Pulmonary artery endothelial cell (primary cell): ENCODE results near the gene TRAPPC12. TPM values are rescaled to one million over a fixed set of nuclear protein-coding genes. Genes with fewer than 3 reads are reported as not detected.
"Not testable (repeated sequence)": the region's sequence is repeated elsewhere in the genome, so short reads cannot be mapped to it uniquely, and the experiment has no call there.

Source experiments
- DNase-seq: peaks from one replicate; pipeline ENCODE4 v3.0.0-alpha.2; 2011; ENCODE audit warnings: low read depth, low spot score
- total RNA-seq: library from RNA; depleted of rRNA; stranded (reverse); fragments of >200 nt; gene quantifications from 2 replicates; pipeline ENCODE4 v1.2.3, GENCODE V29; 2014

The TRAPPC12 gene
- total RNA-seq, 1 donor from 2014 or later: 51.0 TPM

DNA sequence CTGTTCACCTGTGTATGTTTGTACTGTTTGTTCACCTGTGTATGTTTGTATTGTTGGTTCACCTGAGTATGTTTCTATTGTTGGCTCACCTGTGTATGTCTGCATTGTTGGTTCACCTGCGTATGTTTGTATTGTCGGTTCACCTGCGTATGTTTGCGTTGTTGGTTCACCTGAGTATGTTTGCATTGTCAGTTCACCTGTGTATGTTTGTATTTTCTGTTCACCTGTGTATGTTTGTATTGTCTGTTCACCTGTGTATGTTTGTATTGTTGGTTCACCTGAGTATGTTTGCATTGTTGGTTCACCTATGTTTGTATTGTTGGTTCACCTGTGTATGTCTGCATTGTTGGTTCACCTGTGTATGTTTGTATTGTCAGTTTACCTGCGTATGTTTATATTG lies 125.2 kb downstream of the TRAPPC12 start:
- DNase-seq: no peak

DNA sequence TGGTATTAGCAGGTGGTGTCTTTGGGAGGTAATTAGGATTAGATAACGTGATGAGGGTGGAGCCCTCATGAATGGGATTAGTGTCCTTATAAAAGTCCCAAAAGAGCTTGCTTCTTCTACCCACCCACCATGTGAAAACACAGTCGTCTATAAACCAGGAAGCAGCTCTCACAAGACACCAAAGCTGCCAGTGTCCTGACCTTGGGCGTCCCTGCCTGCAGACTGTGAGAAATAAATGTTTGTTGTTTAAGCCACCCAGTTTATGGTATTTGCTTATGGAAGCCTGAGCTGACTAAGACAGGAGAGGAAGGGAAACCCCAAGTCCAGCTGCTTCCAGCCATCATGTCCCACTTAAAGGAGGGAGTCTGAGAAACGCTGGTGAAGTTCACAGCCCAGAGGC lies 126.3 kb downstream of the TRAPPC12 start:
- no peak for DNase-seq

DNA sequence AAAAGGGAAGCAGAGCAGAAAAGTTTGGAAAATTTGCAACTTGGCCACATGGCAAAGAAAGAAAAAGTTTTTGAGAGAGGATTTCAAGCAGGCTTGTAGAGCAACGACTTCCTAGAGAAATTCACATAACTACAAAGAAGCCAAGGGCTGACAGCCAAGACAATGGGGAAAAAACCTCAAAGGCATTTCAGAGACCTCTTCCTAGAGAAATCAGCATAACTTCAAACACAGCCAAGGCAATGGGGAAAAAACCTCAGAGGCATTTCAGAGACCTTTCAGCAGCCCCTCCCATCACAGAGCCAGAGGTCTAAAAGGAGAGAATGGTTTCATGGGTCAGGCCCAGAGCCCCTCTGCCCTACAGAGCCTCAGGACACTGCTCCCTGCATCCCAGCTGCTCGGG lies 132.6 kb downstream of the TRAPPC12 start:
- DNase-seq: no peak

DNA sequence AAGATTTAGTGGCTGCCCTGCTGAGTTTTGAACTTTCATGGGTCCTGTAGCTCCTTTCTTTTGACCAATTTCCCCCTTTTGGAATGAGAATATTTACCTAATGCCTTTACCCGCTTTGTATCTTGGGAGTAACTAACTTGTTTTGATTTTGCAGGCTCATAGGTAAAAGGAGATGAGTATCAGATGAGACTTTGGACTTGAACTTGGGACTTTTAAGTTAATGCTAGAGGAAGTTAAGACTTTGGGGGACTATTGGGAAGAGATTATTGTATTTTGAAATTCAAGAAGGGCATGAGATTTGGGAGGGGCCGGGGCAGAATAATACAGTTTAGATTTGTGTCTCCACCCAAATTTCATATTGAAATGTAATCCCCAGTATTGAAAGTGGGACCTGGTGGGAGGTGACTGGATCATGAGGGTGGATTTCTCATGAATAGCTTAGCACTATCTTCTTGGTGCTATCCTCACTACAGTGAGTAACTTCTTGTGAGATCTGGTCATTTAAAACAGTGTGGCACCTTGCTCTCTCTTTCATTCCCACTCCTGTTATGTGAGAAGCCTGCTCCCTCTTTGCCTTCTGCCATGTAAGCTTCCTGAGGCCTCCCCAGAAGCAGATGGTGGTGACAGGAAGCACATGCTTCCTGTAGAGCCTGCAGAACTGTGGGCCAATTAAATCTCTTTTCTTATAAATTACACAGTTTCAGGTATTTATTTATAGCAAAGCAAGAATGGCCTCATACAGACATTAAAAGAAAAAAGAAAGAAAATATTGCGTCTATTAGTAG lies 133.7 kb downstream of the TRAPPC12 start:
- DNase-seq: no peak

DNA sequence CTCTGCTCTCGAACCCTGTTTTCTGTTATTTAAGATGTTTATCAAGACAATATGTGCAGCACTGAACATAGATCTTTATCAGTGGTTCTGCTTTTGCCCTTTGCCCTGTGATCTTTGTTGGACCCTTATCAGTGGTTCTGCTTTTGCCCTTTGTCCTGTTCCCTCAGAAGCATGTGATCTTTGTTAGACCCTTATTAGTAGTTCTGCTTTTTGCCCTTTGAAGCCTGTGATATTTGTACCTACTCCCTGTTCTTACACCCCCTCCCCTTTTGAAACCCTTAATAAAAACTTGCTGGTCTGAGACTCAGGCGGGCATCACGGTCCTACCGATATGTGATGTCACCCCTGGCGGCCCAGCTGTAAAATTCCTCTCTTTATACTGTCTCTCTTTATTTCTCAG lies 135.9 kb downstream of the TRAPPC12 start:
- DNase-seq: not testable (repeated sequence)

DNA sequence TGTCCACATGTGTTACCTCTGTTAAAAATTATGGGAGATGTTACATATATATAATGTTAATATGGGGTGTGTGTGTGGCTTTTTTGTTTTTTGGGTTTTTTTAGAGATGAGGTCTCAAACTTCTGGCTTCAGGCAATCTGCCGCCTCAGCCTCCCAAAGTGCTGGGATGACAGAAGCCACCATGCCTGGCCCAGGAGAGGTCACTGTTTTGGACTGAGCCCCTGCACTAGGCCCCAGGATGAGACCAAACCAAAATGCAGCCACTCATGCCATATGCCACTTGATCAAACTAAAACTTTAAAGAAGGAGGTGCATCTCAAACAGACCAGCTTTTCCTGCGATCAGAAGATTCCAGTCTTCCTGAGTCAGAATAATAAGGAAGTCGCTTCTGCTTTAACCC lies 137.3 kb downstream of the TRAPPC12 start:
- DNase-seq: no peak

DNA sequence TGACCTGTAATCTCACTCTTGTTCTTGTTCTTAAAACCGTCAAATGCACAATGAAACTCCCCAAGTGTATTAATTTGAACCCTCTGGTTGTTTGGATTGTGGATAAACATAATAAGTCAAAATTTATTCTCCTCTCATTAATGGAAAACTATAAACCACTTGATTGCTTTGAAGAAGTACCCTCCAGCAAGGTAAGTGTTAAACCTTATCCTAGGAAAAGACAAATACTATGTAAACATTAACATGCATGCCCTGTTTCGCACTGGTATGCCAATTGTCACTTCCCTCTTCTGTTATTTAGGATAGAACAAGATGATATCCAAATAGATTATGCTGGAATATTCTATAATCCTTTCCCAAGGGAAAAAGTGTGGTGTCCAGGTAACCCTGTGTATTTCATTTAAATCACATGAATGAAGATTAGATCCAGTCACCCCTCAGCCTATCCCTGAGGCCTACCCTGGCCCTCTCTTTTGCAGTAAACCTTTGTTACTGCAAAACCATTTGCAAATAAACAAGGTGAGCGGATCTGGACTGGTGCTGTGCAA lies 138.5 kb downstream of the TRAPPC12 start:
- no peak for DNase-seq

DNA sequence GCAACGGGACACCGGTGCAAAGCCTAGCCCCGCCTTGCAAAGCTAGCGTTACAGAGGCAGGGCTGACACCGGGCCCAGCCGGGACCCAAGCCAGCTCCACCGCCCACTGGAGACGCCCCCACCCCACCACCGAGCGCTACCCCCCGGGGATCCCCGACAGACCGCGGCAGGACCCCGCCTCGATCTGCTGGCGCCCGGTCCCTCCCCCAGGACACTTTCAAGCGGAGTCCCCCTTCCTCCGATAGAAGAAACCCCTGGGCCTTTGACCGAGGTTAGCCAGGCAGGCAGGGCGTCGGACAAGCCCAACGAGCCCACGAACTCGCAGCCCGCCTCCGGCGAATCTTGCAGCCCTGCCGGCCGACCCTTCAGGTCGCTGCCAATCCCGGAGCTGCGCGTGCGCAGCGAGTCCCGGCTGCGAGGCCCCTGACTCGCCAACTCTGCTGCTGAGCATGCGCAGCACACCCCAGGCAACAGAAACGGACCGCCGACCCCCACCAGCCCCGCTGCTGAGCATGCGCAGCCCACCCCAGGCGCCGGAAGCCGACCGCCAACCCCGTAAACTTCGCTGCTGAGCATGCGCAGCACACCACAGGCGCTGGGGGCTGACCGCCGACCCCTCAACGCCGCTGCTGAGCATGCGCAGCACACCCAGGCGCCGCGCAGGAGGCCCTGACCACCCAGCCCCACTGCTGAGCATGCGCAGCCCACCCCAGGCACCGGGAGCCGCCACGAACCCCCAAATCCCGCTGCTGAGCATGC lies 139.2 kb downstream of the TRAPPC12 start:
- DNase-seq: peak; percentile 81

DNA sequence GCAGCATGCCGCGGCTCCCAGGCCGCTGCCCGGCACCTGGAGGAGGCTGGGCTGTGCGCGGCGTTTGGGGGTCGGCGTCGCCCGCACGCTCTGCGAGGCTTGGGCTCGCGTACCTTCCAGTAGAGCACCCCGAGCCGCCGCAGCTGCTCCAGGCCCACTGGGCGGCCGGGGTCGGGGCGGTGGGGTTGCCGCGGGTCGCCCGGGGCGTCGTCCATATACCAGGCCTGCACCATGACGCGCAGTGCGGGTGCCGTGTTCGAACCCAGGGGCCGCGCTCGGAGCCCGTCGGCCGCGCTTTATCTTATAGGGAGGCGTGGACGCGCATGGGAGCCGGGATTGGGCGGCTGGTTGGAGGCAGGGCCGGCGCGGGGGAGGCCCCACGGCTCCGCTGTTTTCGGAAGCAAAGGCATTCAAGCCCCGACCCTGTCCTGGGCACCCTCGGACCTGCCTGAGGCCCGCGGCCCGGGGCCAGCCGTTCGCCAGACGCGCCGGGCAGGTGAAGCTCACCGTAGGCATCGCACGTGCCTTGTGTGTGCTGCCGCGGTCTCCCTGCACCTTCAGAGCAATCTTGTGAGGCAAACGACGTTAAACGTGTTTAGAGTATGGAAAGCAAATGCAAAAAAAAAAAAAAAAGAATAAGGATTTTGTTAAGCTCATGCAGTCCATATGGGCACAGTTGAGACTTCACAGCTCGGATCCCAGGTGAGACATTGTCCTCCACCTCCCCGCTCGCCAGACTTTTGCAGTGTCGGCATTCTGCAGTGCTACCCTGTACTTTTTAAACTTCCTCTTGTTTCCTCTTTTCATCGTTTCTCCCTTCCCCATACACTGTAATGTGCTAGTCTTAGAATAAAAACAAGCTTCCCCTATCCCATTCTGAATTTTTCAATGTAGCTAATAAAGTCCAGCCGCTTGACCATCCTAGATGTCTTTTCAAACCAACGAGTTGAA lies 140.0 kb downstream of the TRAPPC12 start, which contains the start of gene ADI1:
TSS of gene ADI1 (minus strand) at position 277 of the 951 bp plus-strand sequence. CDS start at position 233, 44 bp downstream.
- no peak for DNase-seq

DNA sequence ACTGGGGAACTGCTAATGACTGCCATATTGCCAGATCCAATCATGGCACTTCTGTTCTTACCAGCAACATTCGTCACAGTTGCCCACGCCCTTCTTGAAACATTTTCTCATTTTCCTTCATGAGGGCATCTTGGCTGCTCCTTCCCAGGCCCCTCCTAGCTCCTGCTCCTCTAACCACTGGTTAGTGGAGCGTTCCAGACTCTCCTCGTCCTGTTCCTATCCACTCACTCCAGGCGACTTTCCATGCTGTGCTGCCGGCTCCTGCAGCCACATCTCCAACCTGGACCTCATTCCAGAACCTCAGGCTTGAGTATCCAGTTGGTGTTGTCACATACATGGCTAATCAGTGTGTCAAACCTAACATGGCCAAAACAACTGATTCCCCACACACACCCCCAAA lies 141.1 kb downstream of the TRAPPC12 start:
- DNase-seq: no peak

DNA sequence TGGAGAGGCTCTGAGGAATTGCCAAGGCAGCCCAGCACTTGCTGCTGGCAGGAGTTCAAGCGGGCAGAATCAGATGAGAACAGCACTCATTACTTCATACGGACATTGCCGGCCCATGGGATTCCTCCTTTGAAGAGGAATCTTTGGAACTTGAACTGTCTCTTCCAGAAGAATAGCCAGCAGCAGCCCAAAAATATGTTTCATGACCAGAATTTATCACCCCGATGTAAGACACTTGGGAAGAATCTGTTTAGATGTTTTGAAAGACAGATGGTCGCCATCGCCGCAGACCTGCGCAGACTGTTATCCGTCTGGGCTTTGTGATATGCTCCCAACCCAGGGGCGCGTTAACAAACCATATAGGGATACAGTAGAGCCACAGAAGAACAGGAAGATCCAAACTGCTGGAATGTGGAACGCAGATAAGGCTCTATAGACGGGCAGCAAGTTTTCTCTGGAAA lies 143.5 kb downstream of the TRAPPC12 start:
- DNase-seq: no peak

DNA sequence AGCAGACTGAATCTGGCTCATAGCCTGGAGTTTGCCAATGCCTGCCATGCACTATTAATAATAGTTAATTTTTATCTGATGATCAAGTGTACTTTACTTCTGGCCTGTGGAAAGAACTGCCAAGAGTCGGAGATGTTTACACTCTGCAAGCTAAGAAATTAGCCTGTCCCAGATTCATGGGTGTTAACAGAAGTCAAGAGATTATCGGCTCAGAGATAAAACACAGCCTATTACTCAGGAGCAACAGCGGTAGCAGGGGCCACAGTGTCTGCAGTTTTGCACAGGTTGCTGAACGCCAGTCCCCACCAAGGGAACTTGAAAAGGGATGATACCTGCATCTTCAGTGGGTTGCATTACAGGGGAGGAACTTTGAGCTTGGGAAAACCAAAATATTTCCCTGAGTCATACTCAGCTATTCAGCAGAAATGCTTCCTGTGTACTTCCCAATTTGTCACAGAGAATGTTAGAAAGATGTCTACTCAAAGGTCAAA lies 144.1 kb downstream of the TRAPPC12 start:
- DNase-seq: no peak

DNA sequence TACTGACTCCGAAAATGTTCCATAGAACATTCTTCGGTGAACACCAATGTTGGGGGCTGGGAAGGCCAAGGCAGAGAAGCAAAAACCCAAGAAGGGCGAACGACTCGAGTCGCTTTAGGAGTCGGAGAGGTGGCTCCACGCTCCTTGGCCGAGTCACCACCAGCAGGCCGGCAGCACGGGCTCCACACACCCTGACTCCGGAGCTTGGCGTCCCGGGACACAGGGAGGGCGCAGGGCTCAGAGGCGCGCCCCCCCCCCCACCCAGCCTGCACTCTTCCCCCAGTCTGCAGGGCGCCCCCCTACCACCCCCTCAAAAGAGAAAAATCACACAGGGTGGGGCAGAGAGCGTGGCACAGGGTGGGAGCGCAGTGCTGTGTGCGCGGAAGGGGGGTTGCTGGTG lies 147.4 kb downstream of the TRAPPC12 start:
- no peak for DNase-seq

DNA sequence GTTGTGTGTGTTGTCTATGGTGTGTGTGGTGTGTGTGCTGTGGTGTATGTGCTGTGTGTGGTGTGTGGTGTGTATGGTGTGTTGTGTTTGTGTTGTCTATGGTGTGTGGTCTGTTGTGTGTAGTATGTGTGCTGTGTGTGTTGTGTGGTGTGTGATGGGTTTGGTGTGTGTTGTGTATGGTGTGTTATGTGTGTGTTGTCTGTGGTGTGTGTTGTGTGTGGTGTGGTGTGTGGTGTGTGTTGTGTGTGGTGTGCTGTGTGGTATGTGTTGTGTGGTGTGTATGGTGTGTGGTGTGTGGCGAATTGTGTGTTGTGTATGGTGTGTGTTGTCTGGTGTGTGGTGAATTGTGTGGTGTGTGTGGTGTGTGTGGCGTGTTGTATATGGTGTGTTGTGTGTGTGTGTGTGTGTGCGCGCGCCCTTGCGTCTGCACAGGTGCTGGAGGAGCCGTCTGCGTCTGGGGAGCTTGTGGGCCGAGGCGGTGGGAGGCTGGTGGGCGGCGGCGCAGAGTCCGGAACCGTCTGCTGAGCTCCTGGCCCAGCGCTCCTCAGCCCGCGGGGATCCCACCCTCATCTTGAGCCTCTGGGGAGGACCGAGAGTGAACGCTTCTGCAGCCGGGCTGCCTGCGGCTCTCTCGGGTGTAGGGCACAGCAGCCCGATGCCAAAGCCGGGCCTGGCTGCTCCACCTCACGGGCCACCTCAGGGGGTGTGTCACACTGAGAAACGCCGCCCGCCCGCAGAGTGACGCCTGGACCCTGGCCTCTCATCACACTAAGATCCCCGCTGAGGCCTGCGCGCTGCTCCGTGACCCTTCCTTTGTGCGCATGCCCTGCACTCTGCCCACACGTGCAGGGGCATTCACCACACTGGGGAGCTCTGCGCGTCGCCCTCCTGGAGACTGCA lies 148.6 kb downstream of the TRAPPC12 start:
- no peak for DNase-seq

Other genes starting within 250 kb of the TRAPPC12 start
- gene EIPR1, start 1.9 kb upstream of the TRAPPC12 start, total RNA-seq: 42.2 and 44.8 TPM in 2 replicates
- gene ADI1, start 139.8 kb downstream of the TRAPPC12 start, total RNA-seq: 38.6 and 48.2 TPM in 2 replicates
- 36.8 and 41.6 TPM in 2 replicates for gene RNASEH1, start 178.6 kb downstream of the TRAPPC12 start, total RNA-seq
- gene RPS7, start 195.6 kb downstream of the TRAPPC12 start, total RNA-seq: 1,253 and 1,794 TPM in 2 replicates
- gene COLEC11, start 215.4 kb downstream of the TRAPPC12 start, total RNA-seq: 0.13 and 0.35 TPM in 2 replicates